ENCODE data around the gene ATP5F1E.

Gene ATP5F1E

GRCh38 chr20:59032023-59032712 lies at the start of gene ATP5F1E:
Gene ATP5F1E, minus strand, starts transcription at chr20:59032335. Its CDS starts 84 bp downstream, at chr20:59032251.
- no peak for TF ChIP-seq CTCF (IDR thresholded peaks at IDR 0.05; ENCODE audit: borderline replicate concordance, insufficient read depth, low read depth, low read length)
- H3K4me3 ChIP-seq (ENCODE audit: low read depth, low read length), result peak within 1 kb of the TSS; percentile 77

DNA sequence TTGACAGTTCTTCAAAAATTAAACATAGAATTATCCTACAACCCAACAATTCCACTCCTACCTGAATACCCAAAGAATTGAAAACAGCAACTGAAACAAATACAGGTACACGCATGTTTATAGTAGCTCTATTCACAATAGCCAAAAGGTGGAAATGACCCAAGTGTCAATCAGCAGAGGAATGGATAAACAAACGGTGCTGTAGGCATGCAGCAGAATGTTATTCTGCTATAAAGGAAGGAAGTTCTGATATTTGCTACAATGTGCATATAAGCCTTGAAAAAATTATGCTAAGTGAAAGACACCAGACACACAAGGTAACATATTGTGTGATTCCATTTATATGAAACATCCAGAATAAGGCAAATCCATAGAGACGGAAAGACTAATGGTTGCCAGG lies 48.9 kb upstream of the ATP5F1E start:
- no peak for TF ChIP-seq CTCF (IDR thresholded peaks at IDR 0.05; ENCODE audit: borderline replicate concordance, insufficient read depth, low read depth, low read length)
- no peak overlapping the region for H3K4me3 ChIP-seq (ENCODE audit: low read depth, low read length)

DNA sequence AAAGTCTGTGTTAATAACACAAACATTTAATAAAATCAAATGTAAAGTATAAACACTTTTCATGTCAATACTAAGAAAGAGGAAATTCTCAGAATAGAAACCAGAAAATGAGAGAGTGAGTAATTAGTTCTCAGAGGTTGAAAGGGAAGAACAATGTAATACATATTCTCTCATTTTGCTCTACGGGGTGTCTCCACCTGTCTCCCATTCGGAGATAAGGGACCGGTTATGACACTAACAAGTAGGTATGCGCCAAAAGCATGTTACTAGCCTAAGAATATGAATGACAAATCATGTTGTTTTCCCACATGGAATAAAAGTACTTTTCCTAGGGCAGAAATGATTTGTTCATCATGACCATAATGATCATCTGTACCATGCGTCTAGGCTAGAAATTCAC lies 46.1 kb upstream of the ATP5F1E start:
- no peak for TF ChIP-seq CTCF (IDR thresholded peaks at IDR 0.05; ENCODE audit: borderline replicate concordance, insufficient read depth, low read depth, low read length)

GRCh38 chr20:59077705-59078104 lies 45.6 kb upstream of the ATP5F1E start:
- no peak for TF ChIP-seq CTCF (IDR thresholded peaks at IDR 0.05; ENCODE audit: borderline replicate concordance, insufficient read depth, low read depth, low read length)
- H3K4me3 ChIP-seq (ENCODE audit: low read depth, low read length), result no peak overlapping the region

More for the DNA sequence above, 46.1 kb upstream of the ATP5F1E start:
- no peak overlapping the region for H3K4me3 ChIP-seq (ENCODE audit: low read depth, low read length)

- TF ChIP-seq CTCF (IDR thresholded peaks at IDR 0.05; ENCODE audit: borderline replicate concordance, insufficient read depth, low read depth, low read length), result no peak
These were observed 43.9 kb upstream of the ATP5F1E start for GRCh38 chr20:59075934-59076508.

DNA sequence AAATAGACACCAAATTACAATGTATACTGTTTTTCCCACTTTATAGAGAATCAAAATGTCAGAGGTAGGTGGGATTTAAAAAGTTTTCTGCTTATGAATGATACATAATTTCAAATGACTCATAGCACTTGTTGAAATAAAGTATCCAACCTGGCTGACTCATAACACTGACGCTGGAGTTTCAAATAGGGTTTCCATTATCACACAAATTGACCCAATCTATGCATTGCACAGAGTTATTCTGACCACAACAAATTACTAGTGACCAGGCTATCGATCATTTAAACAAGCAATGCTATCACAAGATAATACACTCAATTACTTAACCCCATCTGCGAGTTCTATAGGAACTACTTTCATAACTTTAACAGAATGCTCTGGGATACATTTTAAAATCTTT lies 42.3 kb upstream of the ATP5F1E start:
- H3K4me3 ChIP-seq (ENCODE audit: low read depth, low read length), result no peak overlapping the region
- no peak for TF ChIP-seq CTCF (IDR thresholded peaks at IDR 0.05; ENCODE audit: borderline replicate concordance, insufficient read depth, low read depth, low read length)

More at GRCh38 chr20:59075934-59076508, 43.9 kb upstream of the ATP5F1E start:
- no peak overlapping the region for H3K4me3 ChIP-seq (ENCODE audit: low read depth, low read length)

DNA sequence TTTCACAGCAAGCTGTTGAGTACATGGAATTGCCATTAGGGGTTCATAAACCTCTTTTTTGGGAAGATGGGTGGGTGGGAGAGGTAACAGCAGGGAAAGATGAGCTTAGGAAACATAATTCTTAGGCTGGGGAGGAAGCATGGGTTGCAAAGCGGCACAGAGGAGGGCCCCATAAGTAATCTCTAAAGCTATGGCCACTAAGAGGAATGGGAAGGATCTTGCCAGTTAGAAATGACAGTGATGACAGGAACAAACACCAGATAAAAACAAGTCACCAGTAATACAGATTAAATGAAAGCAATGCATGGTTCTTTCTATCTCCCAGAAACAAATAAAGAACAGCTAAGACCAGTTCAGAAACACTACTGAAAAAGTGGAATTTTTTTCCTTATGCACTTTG lies 41.4 kb upstream of the ATP5F1E start:
- no peak for TF ChIP-seq CTCF (IDR thresholded peaks at IDR 0.05; ENCODE audit: borderline replicate concordance, insufficient read depth, low read depth, low read length)
- no peak overlapping the region for H3K4me3 ChIP-seq (ENCODE audit: low read depth, low read length)

All from GM12875 (cell line).